GM20431 (cell line): ENCODE data around the gene NKAPL.

Experiments
- in situ Hi-C: fragments of 300-500 bp; cut with MseI, MboI; formaldehyde crosslinking; loops from one replicate; pipeline ENCODE4 v1.15.0; 2020; ENCODE audit warnings: low sequenced_read_pairs; ENCODE audit not compliant: unreplicated experiment

NKAPL gene

GRCh38 chr6:28243946-28244345 lies 15.2 kb upstream of the NKAPL start:
- in situ Hi-C loops = no loop called here

- in situ Hi-C loops = no loop called here
These were observed 13.7 kb upstream of the NKAPL start for GRCh38 chr6:28245206-28245941.

GRCh38 chr6:28248916-28249315 lies 10.2 kb upstream of the NKAPL start:
- in situ Hi-C loops = no loop called here

- in situ Hi-C loops = no loop called here
These were observed 8.3 kb upstream of the NKAPL start for GRCh38 chr6:28250747-28251146.

GRCh38 chr6:28251661-28252008 lies 7.5 kb upstream of the NKAPL start:
- in situ Hi-C loops = no loop called here

- in situ Hi-C loops = no loop called here
These were observed 6.8 kb upstream of the NKAPL start, which contains the start of gene ZKSCAN4 for GRCh38 chr6:28252009-28252975. ZKSCAN4 (minus strand) TSS chr6:28252269; CDS start chr6:28251980, 289 bp downstream.

GRCh38 chr6:28254121-28254519 lies 5.0 kb upstream of the NKAPL start:
- in situ Hi-C loops = no loop called here

- in situ Hi-C loops = no loop called here
These were observed 2.1 kb upstream of the NKAPL start for GRCh38 chr6:28257042-28257441.

- in situ Hi-C loops = no loop called here
These were observed 4.8 kb downstream of the NKAPL start for GRCh38 chr6:28263922-28264321.

GRCh38 chr6:28264834-28265401 lies 5.8 kb downstream of the NKAPL start:
- in situ Hi-C loops = no loop called here

- in situ Hi-C loops = no loop called here
These were observed 7.5 kb downstream of the NKAPL start for GRCh38 chr6:28266563-28266961.

- in situ Hi-C loops = no loop called here
These were observed 8.0 kb downstream of the NKAPL start, which contains the start of gene ZSCAN26 for GRCh38 chr6:28266962-28267694. ZSCAN26 (plus strand) TSS chr6:28267143; CDS start chr6:28271920, 4,777 bp downstream.

GRCh38 chr6:28267695-28268059 lies 8.6 kb downstream of the NKAPL start:
- in situ Hi-C loops = no loop called here

GRCh38 chr6:28269492-28269891 lies 10.4 kb downstream of the NKAPL start:
- in situ Hi-C loops = no loop called here

GRCh38 chr6:28274888-28275287 lies 15.8 kb downstream of the NKAPL start:
- in situ Hi-C loops = no loop called here

GRCh38 chr6:28277746-28278145 lies 18.6 kb downstream of the NKAPL start:
- in situ Hi-C loops = no loop called here

- in situ Hi-C loops = no loop called here
These were observed 21.6 kb downstream of the NKAPL start for GRCh38 chr6:28280595-28281287.

GRCh38 chr6:28281288-28282064 lies 22.4 kb downstream of the NKAPL start, which contains the start of gene PGBD1:
PGBD1 (plus strand) TSS chr6:28281572; CDS start chr6:28283814, 2,242 bp downstream.
- in situ Hi-C loops = no loop called here

- in situ Hi-C loops = no loop called here
These were observed 23.8 kb downstream of the NKAPL start for GRCh38 chr6:28282926-28283325.
